Neural crest cell (in vitro differentiated cells): ENCODE data around the gene PSG1. TPM values are rescaled to one million over a fixed set of nuclear protein-coding genes. Genes with fewer than 3 reads are reported as not detected.
"Not testable (repeated sequence)": the region's sequence is repeated elsewhere in the genome, so short reads cannot be mapped to it uniquely, and the experiment has no call there.

Experiments used
- DNase-seq: peaks from one replicate; pipeline ENCODE4 v3.0.0; 2021; ENCODE audit warnings: low read depth, mixed read lengths, low spot score
- H3K27ac Mint-ChIP-seq: one replicate; pipeline ENCODE4 v1.8.0; 2021; ENCODE audit warnings: mild to moderate bottlenecking, mixed read lengths; ENCODE audit not compliant: unreplicated experiment
- H3K27me3 Mint-ChIP-seq: 2 replicates; pipeline ENCODE4 v1.8.0; 2021; ENCODE audit warnings: low read depth, mild to moderate bottlenecking, mixed read lengths
- H3K36me3 Mint-ChIP-seq: 2 replicates; pipeline ENCODE4 v1.8.0; 2021; ENCODE audit warnings: low read depth, mild to moderate bottlenecking, mixed read lengths
- H3K4me1 Mint-ChIP-seq: 2 replicates; pipeline ENCODE4 v1.8.0; 2021; ENCODE audit warnings: mixed read lengths
- H3K4me3 Mint-ChIP-seq: one replicate; pipeline ENCODE4 v1.8.0; 2021; ENCODE audit warnings: mild to moderate bottlenecking, mixed read lengths
- H3K9me3 Mint-ChIP-seq: 2 replicates; pipeline ENCODE4 v1.8.0; 2021; ENCODE audit warnings: mixed read lengths
- CTCF ChIP-seq: fragments of 200-600 bp; sonication (generic); conservative IDR thresholded peaks from 2 replicates; pipeline ENCODE4 v1.5.0; 2021; ENCODE audit warnings: antibody characterized with exemption, mild to moderate bottlenecking
- total RNA-seq: library from RNA; stranded (reverse); gene quantifications from 2 replicates; pipeline ENCODE4 v1.2.1, GENCODE V29; 2021

The PSG1 gene
- total RNA-seq, 1 donor from 2014 or later: not detected

- H3K27me3 Mint-ChIP-seq: no peaks in the 10 kb centered on the region
- H3K36me3 Mint-ChIP-seq: peaks cover 5% of the 10 kb centered on the region
- DNase-seq: no peak
- no peak overlapping the region for H3K27ac Mint-ChIP-seq
- no peak overlapping the region for H3K4me3 Mint-ChIP-seq
- peaks cover 19% of the 10 kb centered on the region for H3K9me3 Mint-ChIP-seq
- no peak for TF ChIP-seq CTCF
- H3K4me1 Mint-ChIP-seq: no peaks in the 10 kb centered on the region
These were observed 48.1 kb downstream of the PSG1 start for GRCh38 chr19:42831221-42832019.

- Mint-ChIP-seq H3K9me3 (peaks cover 29% of the 10 kb centered on the region), H3K36me3 (peaks cover 13% of the 10 kb centered on the region)
- H3K4me1 Mint-ChIP-seq, H3K4me3 Mint-ChIP-seq, H3K27ac Mint-ChIP-seq, DNase-seq, H3K27me3 Mint-ChIP-seq: not testable (repeated sequence)
These were observed 58.1 kb downstream of the PSG1 start for GRCh38 chr19:42821306-42821977.

- not testable (repeated sequence) for H3K4me3 Mint-ChIP-seq, H3K27me3 Mint-ChIP-seq, H3K4me1 Mint-ChIP-seq, H3K27ac Mint-ChIP-seq, DNase-seq
- Mint-ChIP-seq H3K36me3 (peaks cover 13% of the 10 kb centered on the region), H3K9me3 (peaks cover 29% of the 10 kb centered on the region)
These were observed 59.4 kb downstream of the PSG1 start for GRCh38 chr19:42819960-42820650.

- no peak for DNase-seq
- Mint-ChIP-seq H3K9me3 (peaks cover 24% of the 10 kb centered on the region), H3K27me3 (no peaks in the 10 kb centered on the region), H3K4me1 (no peaks in the 10 kb centered on the region), H3K4me3 (no peak overlapping the region), H3K27ac (no peak overlapping the region), H3K36me3 (peaks cover 10% of the 10 kb centered on the region)
- no peak for TF ChIP-seq CTCF
These were observed 62.6 kb downstream of the PSG1 start for GRCh38 chr19:42816894-42817293.

Other genes starting within 250 kb of the PSG1 start
- gene PSG3, start 139.2 kb downstream of the PSG1 start, total RNA-seq: not detected in 2 replicates
- gene PSG8, start 114.0 kb downstream of the PSG1 start, total RNA-seq: not detected in 2 replicates
- gene PSG6, start 38.2 kb upstream of the PSG1 start, total RNA-seq: not detected in 2 replicates
- gene PSG7, start 57.5 kb upstream of the PSG1 start, total RNA-seq: not detected in 2 replicates
- gene PSG11, start 146.8 kb upstream of the PSG1 start, total RNA-seq: not detected in 2 replicates
- not detected in 2 replicates for gene PSG2, start 203.0 kb upstream of the PSG1 start, total RNA-seq